ENCODE data around the gene DGKA.
"Not testable (repeated sequence)": the region's sequence is repeated elsewhere in the genome, so short reads cannot be mapped to it uniquely, and the experiment has no call there.

The DGKA gene

DNA sequence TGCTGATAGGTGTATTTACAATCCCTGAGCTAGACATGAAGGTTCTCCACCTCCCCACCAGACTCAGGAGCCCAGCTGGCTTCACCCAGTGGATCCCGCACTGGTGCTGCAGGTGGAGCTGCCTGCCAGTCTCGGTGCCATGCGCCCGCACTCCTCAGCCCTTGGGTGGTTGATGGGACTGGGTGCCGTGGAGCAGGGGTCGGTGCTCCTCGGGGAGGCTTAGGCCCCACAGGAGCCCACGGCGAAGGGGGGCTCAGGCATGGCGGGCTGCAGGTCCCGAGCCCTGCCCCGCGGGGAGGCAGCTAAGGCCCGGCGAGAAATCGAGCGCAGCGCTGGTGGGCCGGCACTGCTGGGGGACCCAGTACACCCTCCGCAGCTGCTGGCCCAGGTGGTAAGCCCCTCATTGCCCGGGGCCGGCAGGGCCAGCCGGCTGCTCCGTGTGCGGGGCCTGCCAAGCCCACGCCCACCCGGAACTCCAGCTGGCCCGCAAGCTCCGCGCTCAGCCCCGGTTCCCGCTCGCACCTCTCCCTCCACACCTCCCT is 69.1 kb downstream of the DGKA start:
- not testable (repeated sequence) for DNase-seq

DNA sequence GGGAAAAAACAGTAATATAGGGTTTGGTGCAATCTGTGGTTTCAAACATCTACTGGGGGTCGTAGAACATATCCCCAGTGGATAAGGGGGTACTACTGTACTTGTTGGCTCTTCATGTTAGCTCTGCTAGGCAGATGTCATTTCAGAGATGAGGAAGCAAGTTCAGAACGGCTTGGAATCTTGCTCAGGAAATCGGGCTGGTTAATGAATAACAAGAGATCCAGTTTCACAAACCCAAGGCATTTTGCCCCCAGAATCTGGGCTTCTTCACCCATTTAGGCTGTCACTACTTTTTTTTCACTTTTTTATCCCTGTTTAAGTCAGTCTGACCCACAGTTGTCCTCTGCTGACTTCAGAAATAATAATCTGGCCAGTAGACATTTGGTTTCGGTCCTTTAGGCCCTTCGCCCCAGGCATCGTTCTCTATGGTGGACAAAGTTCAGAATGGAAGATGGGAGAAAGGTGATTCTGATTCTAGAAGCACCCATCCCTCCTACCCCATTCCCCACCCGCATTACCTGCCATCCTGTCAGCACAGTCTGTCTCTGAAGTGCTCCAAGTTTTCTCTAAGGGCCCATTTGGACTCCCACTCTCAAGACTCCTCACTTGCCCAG is 70.6 kb downstream of the DGKA start:
- no peak for DNase-seq

DNA sequence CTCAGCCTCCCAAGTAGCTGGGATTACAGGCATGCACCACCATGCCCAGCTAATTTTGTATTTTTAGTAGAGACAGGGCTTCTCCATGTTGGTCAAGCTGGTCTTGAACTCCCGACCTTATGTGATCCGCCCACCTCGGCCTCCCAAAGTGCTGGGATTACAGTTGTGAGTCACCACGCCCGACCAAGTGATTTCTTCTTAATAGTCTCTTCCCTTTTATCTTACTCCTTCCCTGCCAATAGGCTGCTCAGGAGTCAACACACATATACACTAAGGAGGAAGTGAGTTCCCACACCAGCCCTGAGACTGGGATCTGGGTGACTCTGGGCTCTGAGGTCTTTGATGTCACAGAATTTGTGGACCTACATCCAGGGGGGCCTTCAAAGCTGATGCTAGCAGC is 72.4 kb downstream of the DGKA start:
- not testable (repeated sequence) for DNase-seq

Data from midbrain (tissue), 1 donor.